ENCODE data around the gene ACOT7.

- TF ChIP-seq POLR2A (IDR thresholded peaks at IDR 0.05), result no peak
- TF ChIP-seq CTCF (IDR thresholded peaks at IDR 0.05), result no peak
Observed at GRCh38 chr1:6260433-6260934, 133.1 kb downstream of the ACOT7 start.

Measured in breast epithelium (tissue), 3 donors.